Panc1 (cell line): ENCODE measurements around the gene COTL1. TPM values are rescaled to one million over a fixed set of nuclear protein-coding genes. Genes with fewer than 3 reads are reported as not detected.

Experiments used
- ATAC-seq: fragments of 200-7000 bp; cut with Tn5 transposase; 2 replicates; pipeline ENCODE4 v1.9.1; 2020; ENCODE audit warnings: mild to moderate bottlenecking, moderate library complexity
- BruUV-seq: library from RNA; stranded (reverse); fragments of 400-500 nt; replicated peaks from 2 replicates; lab custom pipeline; 2021; lab: Mats Ljungman, UMichigan
- CTCF ChIA-PET: fragments of 300-600 bp; sonication (Branson Sonifier 250); formaldehyde crosslinking; loops from one replicate; lab custom pipeline; 2022; ENCODE audit warnings: antibody characterized with exemption; lab: Charles Lee
- POLR2A ChIA-PET: fragments of 300-600 bp; sonication (Branson Sonifier 250); formaldehyde crosslinking; loops from one replicate; lab custom pipeline; 2022; ENCODE audit warnings: antibody characterized with exemption; lab: Charles Lee
- DNase-seq: peaks from one replicate; pipeline ENCODE4 v3.0.0-alpha.2; 2010; ENCODE audit warnings: low read depth, low spot score
- H3K27ac ChIP-seq: 2 replicates; pipeline ENCODE4 v1.5.1; 2011; ENCODE audit warnings: mild to moderate bottlenecking, low read length, inconsistent platforms
- H3K27me3 ChIP-seq: fragments of 200-500 bp; sonication (Bioruptor generic); 2 replicates; pipeline ENCODE4 v1.6.0; 2014; ENCODE audit warnings: low read length, inconsistent platforms; ENCODE audit not compliant: control insufficient read depth, insufficient read depth
- H3K36me3 ChIP-seq: fragments of 200-500 bp; sonication (Bioruptor generic); 2 replicates; pipeline ENCODE4 v1.5.1; 2014; ENCODE audit warnings: inconsistent platforms, mild to moderate bottlenecking, low read length, moderate library complexity; ENCODE audit not compliant: control insufficient read depth, insufficient read depth
- H3K4me1 ChIP-seq: 2 replicates; pipeline ENCODE4 v1.5.1; 2011; ENCODE audit warnings: inconsistent platforms, mild to moderate bottlenecking, low read length, moderate library complexity; ENCODE audit not compliant: control insufficient read depth, insufficient read depth
- H3K4me3 ChIP-seq, 2 experiments: 2 replicates each; pipeline ENCODE4 v1.5.1; 2011 to 2012; ENCODE audit warnings: low read depth in 2 of 2, low read length in 2 of 2, mild to moderate bottlenecking in 2 of 2, inconsistent platforms in 1 of 2, moderate library complexity in 1 of 2
- H3K9me3 ChIP-seq: fragments of 200-500 bp; sonication (Bioruptor generic); 2 replicates; pipeline ENCODE4 v1.5.1; 2014; ENCODE audit warnings: low read depth, mild to moderate bottlenecking, inconsistent platforms, low read length, moderate library complexity; ENCODE audit not compliant: control insufficient read depth, insufficient read depth
- CTCF ChIP-seq: fragments of 450-650 bp; IDR thresholded peaks from 2 replicates; pipeline ENCODE4 v1.5.1; 2017; ENCODE audit warnings: mild to moderate bottlenecking
- POLR2AphosphoS5 ChIP-seq: IDR thresholded peaks from 2 replicates; pipeline ENCODE4 v1.6.1; 2012; ENCODE audit warnings: mild to moderate bottlenecking, low read depth, low read length, moderate library complexity
- REST ChIP-seq, 2 experiments: IDR thresholded peaks; 2 replicates each; pipeline ENCODE4 v1.6.1; 2011 to 2012; ENCODE audit warnings: low read depth in 2 of 2, control low read depth in 1 of 2, low read length in 1 of 2, mild to moderate bottlenecking in 1 of 2, moderate library complexity in 1 of 2; ENCODE audit not compliant: insufficient read depth in 1 of 2
- SIN3A ChIP-seq: IDR thresholded peaks from 2 replicates; pipeline ENCODE4 v1.6.1; 2012; ENCODE audit warnings: low read depth, mild to moderate bottlenecking, low read length, moderate library complexity, borderline replicate concordance; ENCODE audit not compliant: insufficient read depth
- TCF7L2 ChIP-seq: IDR thresholded peaks from 2 replicates; pipeline ENCODE4 v1.6.1; 2011; ENCODE audit warnings: mild to moderate bottlenecking, low read depth, low read length, inconsistent platforms
- in situ Hi-C: cut with HindIII; loops from 2 replicates; pipeline ENCODE4 v1.10.0; 2016; ENCODE audit warnings: low sequenced_read_pairs, low pct_unique_long_range_greater_than_20kb
- intact Hi-C: fragments of 100-400 bp; cut with micrococcal nuclease; formaldehyde crosslinking; loops from one replicate; pipeline ENCODE4 v1.10.0; 2022; ENCODE audit not compliant: unreplicated experiment
- total RNA-seq: library from RNA; stranded (reverse); gene quantifications from one replicate; pipeline ENCODE4 v1.2.1, GENCODE V29; 2021; ENCODE audit not compliant: unreplicated experiment

Gene COTL1
- total RNA-seq, 1 experiment from 2014 or later: 302 TPM

GRCh38 chr16:84593825-84594724, 23.8 kb downstream of the COTL1 start:
- POLR2A ChIA-PET: no interaction called here
- intact Hi-C loops (no loop called here), in situ Hi-C loops (no loop called here)
- no peak overlapping the region for H3K4me3 ChIP-seq
- H3K9me3 ChIP-seq: no peaks in the 10 kb centered on the region
- H3K27me3 ChIP-seq: no peaks in the 10 kb centered on the region
- TF ChIP-seq CTCF (no peak), SIN3A (no peak), REST (IDR thresholded peaks at IDR 0.05; ENCODE audit: insufficient read depth in 1 of 2, low read depth in 2 of 2, low read length in 1 of 2) (no peak), TCF7L2 (no peak), POLR2AphosphoS5 (no peak)
- H3K4me1 ChIP-seq: peaks cover 4% of the 10 kb centered on the region
- CTCF ChIA-PET: interaction anchor here (0.6 kb wide), 1 partner anchor 11 kb away, joined by 3 read pairs; no protein-coding TSS in a partner anchor
- ATAC-seq: no peak
- H3K36me3 ChIP-seq: no peaks in the 10 kb centered on the region
- no peak overlapping the region for H3K27ac ChIP-seq
- no peak for DNase-seq
- BruUV-seq: no TSS peak

GRCh38 chr16:84592718-84593117, 25.2 kb downstream of the COTL1 start:
- no peaks in the 10 kb centered on the region for H3K9me3 ChIP-seq
- in situ Hi-C loops (no loop called here), intact Hi-C loops (no loop called here)
- ATAC-seq: no peak
- BruUV-seq: no TSS peak
- no peak overlapping the region for H3K27ac ChIP-seq
- no peaks in the 10 kb centered on the region for H3K27me3 ChIP-seq
- CTCF ChIA-PET: no interaction called here
- H3K4me3 ChIP-seq: no peak overlapping the region
- TF ChIP-seq CTCF: no peak
- TF ChIP-seq TCF7L2: no peak
- no peak for TF ChIP-seq SIN3A
- TF ChIP-seq POLR2AphosphoS5: no peak
- TF ChIP-seq REST (IDR thresholded peaks at IDR 0.05; ENCODE audit: insufficient read depth in 1 of 2, low read depth in 2 of 2, low read length in 1 of 2): no peak
- POLR2A ChIA-PET: no interaction called here
- H3K4me1 ChIP-seq: peaks cover 3% of the 10 kb centered on the region; the same call in 1 of the 2 replicates
- no peak for DNase-seq
- H3K36me3 ChIP-seq: no peaks in the 10 kb centered on the region
